Testis (tissue), 3 donors: ENCODE data around the gene MINDY2. TPM values are rescaled to one million over a fixed set of nuclear protein-coding genes. Genes with fewer than 3 reads are reported as not detected.
A peak's percentile ranks its signal among the peaks of the same experiment; 100 is the strongest.
"Not testable (repeated sequence)": the region's sequence is repeated elsewhere in the genome, so short reads cannot be mapped to it uniquely, and the experiment has no call there.

Experiments used
- DNase-seq: peaks from one replicate; pipeline ENCODE4 v3.0.0-alpha.2; 2019
- H3K27ac ChIP-seq, 2 donors: fragments of 200-600 bp; sonication (generic); one replicate each; pipeline ENCODE4 v1.5.1; 2019
- H3K27me3 ChIP-seq: fragments of 200-600 bp; sonication (generic); one replicate; pipeline ENCODE4 v1.5.1; 2019
- H3K36me3 ChIP-seq: fragments of 200-600 bp; sonication (generic); one replicate; pipeline ENCODE4 v1.5.1; 2017; ENCODE audit warnings: low read depth; ENCODE audit errors: missing control alignments
- H3K4me1 ChIP-seq: fragments of 200-600 bp; sonication (generic); one replicate; pipeline ENCODE4 v1.5.1; 2019
- H3K4me3 ChIP-seq, 2 donors: fragments of 200-600 bp; sonication (generic); one replicate each; pipeline ENCODE4 v1.5.1; 2017 to 2019
- H3K9me3 ChIP-seq: fragments of 200-600 bp; sonication (generic); one replicate; pipeline ENCODE4 v1.5.1; 2017
- POLR2A ChIP-seq: fragments of 450-650 bp; IDR thresholded peaks from one replicate; pipeline ENCODE4 v1.6.1; 2017; ENCODE audit warnings: antibody characterized with exemption, mild to moderate bottlenecking, moderate library complexity
- WGBS, 2 donors: methylation state at CpG; one replicate each; pipeline ENCODE4 v1.1.5; 2018; 5-methylcytosine and 5-hydroxymethylcytosine counted together
- intact Hi-C: fragments of 100-400 bp; cut with DNase I; formaldehyde crosslinking; loops from one replicate; pipeline ENCODE4 v1.15.1; 2023; ENCODE audit warnings: low total_unique reads
- polyA plus RNA-seq: library from polyadenylated mRNA; stranded (reverse); fragments of 350-450 nt; fragmentation: Illumina TruSeq; extraction: RNeasy Lipid Tissue Mini Kit (QIAGEN cat#74804); gene quantifications from one replicate; pipeline ENCODE4 v1.2.3, GENCODE V29; 2014; ENCODE audit warnings: low read depth, low replicate concordance; ENCODE audit not compliant: insufficient read depth
- total RNA-seq, 2 donors: library from RNA; depleted of rRNA; stranded (reverse); fragments of >200 nt; gene quantifications; one replicate each; pipeline ENCODE4 v1.2.3, GENCODE V29; 2016
- TF ChIP-seq, protein P1 (sequence below), 3 experiments: fragments of 450-650 bp in 2 of 3; fragments of 200-600 bp in 1 of 3; sonication (generic) in 1 of 3; IDR thresholded peaks; one replicate each; pipeline ENCODE4 v1.5.1; 2016 to 2019; ENCODE audit warnings: antibody characterized with exemption in 3 of 3, mild to moderate bottlenecking in 2 of 3, moderate library complexity in 1 of 3

The MINDY2 gene
- total and polyA plus RNA-seq, 3 donors from 2014 or later: 9.9 to 15.4 (median 15.0) TPM

DNA sequence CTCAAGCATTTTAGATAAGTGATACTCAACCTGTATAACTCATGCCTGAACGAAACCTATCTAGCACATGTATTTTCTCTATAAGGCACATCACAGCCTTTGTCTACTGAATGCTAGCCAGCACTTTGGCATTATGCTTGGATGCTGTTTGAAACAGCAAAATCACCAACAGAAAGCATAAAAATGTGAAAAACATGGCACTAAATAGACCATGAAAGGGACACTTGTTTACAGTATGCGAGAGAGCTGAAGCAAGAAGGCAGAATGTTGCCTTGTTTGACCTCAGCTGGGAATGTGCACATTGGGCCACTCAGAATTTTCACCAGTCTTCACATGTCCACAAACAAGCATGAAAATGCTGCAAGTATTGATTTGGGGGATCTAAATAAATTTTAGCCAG is 59.5 kb downstream of the MINDY2 start:
- 87 to 94% methylated on average over 2 of the region's 2 CpGs for WGBS, 2 donors
- no peak overlapping the region for H3K27ac ChIP-seq
- intact Hi-C loops: no loop called here
- no peaks in the 10 kb centered on the region for H3K9me3 ChIP-seq
- H3K27me3 ChIP-seq: no peaks in the 10 kb centered on the region
- no peaks in the 10 kb centered on the region for H3K4me1 ChIP-seq
- H3K4me3 ChIP-seq: no peak overlapping the region
- TF ChIP-seq, protein P1, sequence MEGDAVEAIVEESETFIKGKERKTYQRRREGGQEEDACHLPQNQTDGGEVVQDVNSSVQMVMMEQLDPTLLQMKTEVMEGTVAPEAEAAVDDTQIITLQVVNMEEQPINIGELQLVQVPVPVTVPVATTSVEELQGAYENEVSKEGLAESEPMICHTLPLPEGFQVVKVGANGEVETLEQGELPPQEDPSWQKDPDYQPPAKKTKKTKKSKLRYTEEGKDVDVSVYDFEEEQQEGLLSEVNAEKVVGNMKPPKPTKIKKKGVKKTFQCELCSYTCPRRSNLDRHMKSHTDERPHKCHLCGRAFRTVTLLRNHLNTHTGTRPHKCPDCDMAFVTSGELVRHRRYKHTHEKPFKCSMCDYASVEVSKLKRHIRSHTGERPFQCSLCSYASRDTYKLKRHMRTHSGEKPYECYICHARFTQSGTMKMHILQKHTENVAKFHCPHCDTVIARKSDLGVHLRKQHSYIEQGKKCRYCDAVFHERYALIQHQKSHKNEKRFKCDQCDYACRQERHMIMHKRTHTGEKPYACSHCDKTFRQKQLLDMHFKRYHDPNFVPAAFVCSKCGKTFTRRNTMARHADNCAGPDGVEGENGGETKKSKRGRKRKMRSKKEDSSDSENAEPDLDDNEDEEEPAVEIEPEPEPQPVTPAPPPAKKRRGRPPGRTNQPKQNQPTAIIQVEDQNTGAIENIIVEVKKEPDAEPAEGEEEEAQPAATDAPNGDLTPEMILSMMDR (IDR thresholded peaks at IDR 0.05): no peak
- no peak for TF ChIP-seq POLR2A
- no peak for DNase-seq
- no peaks in the 10 kb centered on the region for H3K36me3 ChIP-seq

DNA sequence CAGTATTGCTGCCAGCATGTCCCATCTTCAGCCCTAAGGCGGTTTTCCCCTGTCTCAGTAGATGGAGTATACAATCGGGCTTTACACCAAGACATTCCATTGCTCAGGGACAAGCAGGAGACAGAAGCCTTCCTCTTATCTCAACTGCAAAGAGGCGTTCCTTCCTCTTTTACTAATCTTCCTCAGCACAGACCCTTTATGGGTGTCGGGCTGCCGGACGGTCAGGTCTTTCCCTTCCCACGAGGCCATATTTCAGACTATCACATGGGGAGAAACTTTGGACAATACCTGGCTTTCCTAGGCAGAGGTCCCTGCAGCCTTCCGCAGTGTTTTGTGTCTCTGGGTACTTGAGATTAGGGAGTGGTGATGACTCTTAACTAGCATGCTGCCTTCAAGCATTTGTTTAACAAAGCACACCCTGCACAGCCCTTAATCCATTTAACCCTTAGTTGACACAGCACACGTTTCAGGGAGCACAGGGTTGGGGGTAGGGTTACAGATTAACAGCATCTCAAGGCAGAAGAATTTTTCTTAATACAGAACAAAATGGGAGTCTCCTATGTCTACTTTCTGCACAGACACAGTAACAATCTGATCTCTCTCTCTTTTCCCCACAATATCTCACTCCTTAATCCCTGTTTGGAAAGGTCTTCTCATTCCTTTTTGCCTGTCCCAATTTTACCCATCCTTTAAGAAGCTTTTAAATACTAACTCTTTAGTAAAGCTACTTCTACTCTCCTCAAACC is 62.8 kb downstream of the MINDY2 start:
- H3K9me3 ChIP-seq, H3K27me3 ChIP-seq, intact Hi-C loops, H3K36me3 ChIP-seq, DNase-seq, H3K27ac ChIP-seq, H3K4me3 ChIP-seq, H3K4me1 ChIP-seq: not testable (repeated sequence)
- WGBS, 2 donors: 49 to 67% methylated on average over 9 of the region's 9 CpGs

DNA sequence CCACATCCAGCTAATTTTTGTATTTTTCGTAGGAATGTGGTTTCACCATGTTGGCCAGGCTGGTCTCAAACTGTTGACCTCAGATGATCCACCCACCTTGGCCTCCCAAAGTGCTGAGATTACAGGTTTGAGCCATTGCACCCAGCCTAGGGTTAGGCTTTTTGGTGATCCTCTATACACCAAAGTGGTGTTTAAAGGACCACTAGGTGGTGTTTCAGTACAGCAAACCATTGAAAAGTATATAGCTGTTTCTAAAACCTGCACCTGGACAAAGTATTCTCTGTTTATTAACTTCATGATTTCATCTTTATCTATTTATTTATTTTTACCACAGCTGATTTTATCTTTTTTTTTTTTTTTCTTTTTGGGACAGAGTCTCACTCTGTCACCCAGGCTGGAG is 68.4 kb downstream of the MINDY2 start:
- DNase-seq: no peak
- Histone ChIP-seq H3K4me3 (no peak overlapping the region), H3K4me1 (no peaks in the 10 kb centered on the region), H3K27ac (no peak overlapping the region), H3K27me3 (no peaks in the 10 kb centered on the region), H3K9me3 (no peaks in the 10 kb centered on the region), H3K36me3 (no peaks in the 10 kb centered on the region)
- no peak for TF ChIP-seq POLR2A
- TF ChIP-seq, protein P1 (IDR thresholded peaks at IDR 0.05): peak in 1 of 3 experiments; percentile 43
- intact Hi-C loops: no loop called here
- WGBS, 2 donors: 85 to 100% methylated on average over 1 of the region's 1 CpG

DNA sequence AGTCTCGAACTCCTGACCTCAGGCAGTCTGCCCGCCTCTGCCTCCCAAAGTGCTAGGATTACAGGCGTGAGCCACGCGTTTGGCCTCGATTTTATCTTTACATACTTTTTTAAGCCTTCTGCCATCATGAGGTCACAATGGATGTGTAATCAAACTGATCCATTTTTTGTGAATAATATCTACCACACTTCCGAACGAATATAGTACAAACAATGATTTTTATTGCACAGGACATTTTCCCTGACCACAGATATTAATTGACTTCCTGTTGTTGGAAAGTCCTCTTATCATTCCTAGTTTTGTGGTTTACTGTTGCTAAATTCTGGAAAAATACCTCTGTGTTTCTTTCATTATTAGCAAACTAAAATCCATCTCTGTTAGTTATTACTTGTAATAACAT is 68.9 kb downstream of the MINDY2 start:
- Histone ChIP-seq H3K36me3 (no peaks in the 10 kb centered on the region), H3K27me3 (no peaks in the 10 kb centered on the region), H3K4me1 (no peaks in the 10 kb centered on the region), H3K4me3 (no peak overlapping the region), H3K9me3 (no peaks in the 10 kb centered on the region), H3K27ac (no peak overlapping the region)
- TF ChIP-seq, protein P1 (IDR thresholded peaks at IDR 0.05): no peak
- TF ChIP-seq POLR2A: no peak
- DNase-seq: no peak
- WGBS, 2 donors: 89 to 93% methylated on average over 8 of the region's 8 CpGs
- intact Hi-C loops: no loop called here

DNA sequence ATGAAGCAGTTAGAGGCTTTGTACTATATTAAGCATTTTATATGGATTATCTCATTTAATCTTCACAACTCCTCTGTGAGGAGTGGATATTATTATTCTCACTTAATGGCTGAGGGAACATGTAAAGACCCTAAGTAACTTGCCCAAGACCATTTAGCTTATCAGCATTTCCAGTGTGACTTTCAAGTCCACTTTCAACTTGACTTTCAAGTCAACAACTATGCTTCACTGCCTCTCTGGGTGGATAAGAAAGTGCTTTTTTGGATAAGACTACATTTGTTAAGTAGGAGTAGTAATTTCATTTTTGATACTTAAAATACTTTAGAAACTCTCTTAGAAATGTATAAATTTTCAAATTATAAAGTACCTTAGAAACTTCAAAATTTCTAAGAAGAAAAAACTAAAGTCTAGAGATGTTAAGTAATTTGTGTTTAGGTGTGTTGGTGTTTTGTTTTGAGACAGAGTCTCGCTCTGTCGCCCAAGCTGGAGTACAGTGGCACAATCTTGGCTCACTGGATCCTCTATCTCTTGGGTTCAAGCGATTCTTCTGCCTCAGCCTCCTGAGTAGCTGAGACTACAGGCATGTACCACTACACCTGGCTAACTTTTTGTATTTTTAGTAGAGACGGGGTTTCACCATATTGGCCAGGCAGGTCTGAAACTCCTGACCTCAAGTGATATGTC is 71.8 kb downstream of the MINDY2 start:
- 95 to 98% methylated on average over 4 of the region's 4 CpGs for WGBS, 2 donors
- no peak for DNase-seq
- intact Hi-C loops: no loop called here
- no peaks in the 10 kb centered on the region for H3K4me1 ChIP-seq
- H3K27ac ChIP-seq: no peak overlapping the region
- H3K27me3 ChIP-seq: no peaks in the 10 kb centered on the region
- no peaks in the 10 kb centered on the region for H3K36me3 ChIP-seq
- H3K4me3 ChIP-seq: no peak overlapping the region
- no peaks in the 10 kb centered on the region for H3K9me3 ChIP-seq
- no peak for TF ChIP-seq POLR2A
- TF ChIP-seq, protein P1 (IDR thresholded peaks at IDR 0.05): no peak

DNA sequence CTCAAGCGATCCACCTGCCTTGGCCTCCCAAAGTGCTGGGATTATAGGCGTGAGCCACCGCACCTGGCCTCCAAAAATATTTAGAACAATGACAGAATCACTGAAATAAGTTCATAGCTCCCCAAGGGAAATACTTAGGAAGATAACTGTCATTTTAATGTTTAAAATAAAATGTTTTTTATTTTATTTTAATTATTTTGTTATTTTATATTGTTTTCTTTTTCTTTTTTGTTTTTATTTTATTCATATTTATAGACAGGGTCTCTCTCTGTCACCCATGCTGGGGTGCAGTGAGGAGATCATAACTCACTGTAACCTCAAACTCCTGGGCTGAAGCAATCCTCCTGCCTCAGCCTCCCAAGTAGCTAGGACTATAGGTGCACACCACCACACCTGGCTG is 80.1 kb downstream of the MINDY2 start:
- H3K27ac ChIP-seq, DNase-seq, H3K9me3 ChIP-seq, H3K27me3 ChIP-seq, H3K36me3 ChIP-seq, H3K4me1 ChIP-seq, H3K4me3 ChIP-seq, intact Hi-C loops: not testable (repeated sequence)
- 94 to 96% methylated on average over 3 of the region's 3 CpGs for WGBS, 2 donors
